GM21526 (cell line): Measurements from ENCODE around the gene HIP1R.

Experiments
- ATAC-seq: cut with Tn5 transposase; IDR thresholded peaks from one replicate; pipeline ENCODE4 v1.9.1; 2021; ENCODE audit warnings: moderate library complexity; ENCODE audit not compliant: unreplicated experiment, low FRiP score

HIP1R gene

GRCh38 chr12:122859303-122860039, 24.2 kb downstream of the HIP1R start:
- ATAC-seq, result no peak

- no peak for ATAC-seq
Observed at GRCh38 chr12:122860040-122860853, 25.0 kb downstream of the HIP1R start.

- ATAC-seq, result no peak
Observed at GRCh38 chr12:122860854-122861586, 25.8 kb downstream of the HIP1R start.

GRCh38 chr12:122861587-122861970, 26.3 kb downstream of the HIP1R start:
- ATAC-seq, result no peak

GRCh38 chr12:122862110-122862634, 26.9 kb downstream of the HIP1R start:
- no peak for ATAC-seq

- no peak for ATAC-seq
Observed at GRCh38 chr12:122862872-122863701, 27.8 kb downstream of the HIP1R start.

- no peak for ATAC-seq
Observed at GRCh38 chr12:122864894-122865253, 29.6 kb downstream of the HIP1R start.

- no peak for ATAC-seq
Observed at GRCh38 chr12:122865268-122866231, 30.3 kb downstream of the HIP1R start.

GRCh38 chr12:122866379-122866778, 31.1 kb downstream of the HIP1R start:
- no peak for ATAC-seq

GRCh38 chr12:122866950-122867607, 31.8 kb downstream of the HIP1R start:
- ATAC-seq, result no peak

GRCh38 chr12:122867691-122868461, 32.6 kb downstream of the HIP1R start:
- ATAC-seq, result no peak

- no peak for ATAC-seq
Observed at GRCh38 chr12:122868471-122869177, 33.4 kb downstream of the HIP1R start.

- no peak for ATAC-seq
Observed at GRCh38 chr12:122869207-122869973, 34.1 kb downstream of the HIP1R start.

GRCh38 chr12:122870163-122870842, 35.0 kb downstream of the HIP1R start:
- no peak for ATAC-seq

- ATAC-seq, result no peak
Observed at GRCh38 chr12:122870867-122871664, 35.8 kb downstream of the HIP1R start.
